Colonic mucosa (tissue), 4 donors: ENCODE data around the gene PCDHA3. TPM values are rescaled to one million over a fixed set of nuclear protein-coding genes. Genes with fewer than 3 reads are reported as not detected.
"Not testable (repeated sequence)": the region's sequence is repeated elsewhere in the genome, so short reads cannot be mapped to it uniquely, and the experiment has no call there.

ENCODE experiments used
- DNase-seq: peaks from one replicate; pipeline ENCODE4 v3.0.0-alpha.2; 2020
- H3K27ac ChIP-seq: fragments of 200-600 bp; one replicate; pipeline ENCODE4 v1.8.0; 2021
- H3K27me3 ChIP-seq: fragments of 200-600 bp; one replicate; pipeline ENCODE4 v1.8.0; 2021
- H3K36me3 ChIP-seq: fragments of 200-600 bp; one replicate; pipeline ENCODE4 v1.8.0; 2021
- H3K4me1 ChIP-seq: fragments of 200-600 bp; one replicate; pipeline ENCODE4 v1.8.0; 2021; ENCODE audit warnings: mild to moderate bottlenecking
- H3K4me3 ChIP-seq: fragments of 200-600 bp; one replicate; pipeline ENCODE4 v1.8.0; 2021
- H3K9ac ChIP-seq, 2 donors: one replicate each; pipeline ENCODE4 v1.7.0; 2013; ENCODE audit warnings: control low read depth in 2 of 2, low read depth in 2 of 2, low read length in 2 of 2
- H3K9me3 ChIP-seq: fragments of 200-600 bp; one replicate; pipeline ENCODE4 v1.8.0; 2021
- CTCF ChIP-seq: fragments of 200-600 bp; IDR thresholded peaks from one replicate; pipeline ENCODE4 v1.8.0; 2022; ENCODE audit warnings: antibody characterized with exemption, mild to moderate bottlenecking
- intact Hi-C: fragments of 100-400 bp; cut with DNase I; formaldehyde crosslinking; loops from one replicate; pipeline ENCODE4 v1.14.1; 2022
- total RNA-seq, 2 donors: library from RNA; stranded (reverse); fragmentation: NEBNext Ultra II Directional in 1 of 2; extraction: Animal tissue kit (Norgen Biotek cat#: 25700) in 1 of 2; gene quantifications; one replicate each; pipeline ENCODE4 v1.2.1, GENCODE V29; 2021
- donor health status: healthy.
- donor health status: DM: no; HTN: no; CAD: no.
- donor health status: DM: no; HTN: no; CAD: no.

Gene PCDHA3
- total RNA-seq, 2 donors from 2014 or later, result 0.11 TPM; not detected in 1

DNA sequence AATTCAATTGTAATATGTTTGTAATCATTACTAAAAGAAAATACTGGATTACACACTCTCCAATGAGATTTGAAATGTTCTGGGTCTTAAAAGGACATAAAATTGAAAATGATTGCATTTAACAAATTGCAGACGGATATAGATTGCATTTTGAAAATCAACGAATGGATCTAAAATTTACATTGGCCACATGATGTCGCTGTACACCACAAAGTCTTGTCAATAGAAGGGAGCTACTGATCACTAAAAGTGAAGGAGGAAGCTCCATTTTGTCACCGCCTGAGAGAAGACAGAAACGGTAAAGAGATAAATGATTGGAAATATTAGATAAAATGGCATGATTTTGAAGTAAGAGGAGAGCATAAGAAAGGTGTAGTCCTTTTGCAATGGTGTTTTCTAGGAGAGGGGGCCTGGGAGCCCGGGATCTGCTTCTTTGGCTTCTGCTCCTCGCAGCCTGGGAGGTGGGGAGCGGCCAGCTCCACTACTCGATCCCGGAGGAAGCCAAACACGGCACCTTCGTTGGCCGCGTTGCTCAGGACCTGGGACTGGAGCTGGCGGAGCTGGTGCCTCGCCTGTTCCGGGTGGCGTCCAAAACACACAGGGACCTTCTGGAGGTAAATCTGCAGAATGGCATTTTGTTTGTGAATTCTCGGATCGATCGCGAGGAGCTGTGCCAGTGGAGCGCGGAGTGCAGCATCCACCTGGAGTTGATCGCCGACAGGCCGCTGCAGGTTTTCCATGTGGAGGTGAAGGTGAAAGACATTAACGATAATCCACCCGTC lies 14.8 kb upstream of the PCDHA3 start, which contains the start of gene PCDHA1:
Gene PCDHA1 (plus strand): TSS at position 236 of the 782 bp plus-strand sequence.
- H3K9me3 ChIP-seq, result no peaks in the 10 kb centered on the region
- TF ChIP-seq CTCF, result no peak
- no peak within 1 kb of the TSS for H3K4me3 ChIP-seq
- H3K36me3 ChIP-seq, result no peaks in the 10 kb centered on the region
- no peak for DNase-seq
- H3K27me3 ChIP-seq, result no peaks in the 10 kb centered on the region
- intact Hi-C loops, result no loop called here
- no peak within 1 kb of the TSS for H3K27ac ChIP-seq
- H3K4me1 ChIP-seq, result no peaks in the 10 kb centered on the region
- no peak within 1 kb of the TSS for H3K9ac ChIP-seq

GRCh38 chr5:140787422-140787821 lies 13.4 kb upstream of the PCDHA3 start:
- H3K36me3 ChIP-seq, H3K4me3 ChIP-seq, intact Hi-C loops, DNase-seq, H3K27ac ChIP-seq, H3K9me3 ChIP-seq, H3K4me1 ChIP-seq, H3K27me3 ChIP-seq, H3K9ac ChIP-seq: not testable (repeated sequence)

- DNase-seq, H3K27ac ChIP-seq, H3K27me3 ChIP-seq, intact Hi-C loops, H3K4me1 ChIP-seq, H3K9me3 ChIP-seq, H3K9ac ChIP-seq, H3K36me3 ChIP-seq, H3K4me3 ChIP-seq: not testable (repeated sequence)
These were observed 12.9 kb upstream of the PCDHA3 start for GRCh38 chr5:140787849-140788504.

GRCh38 chr5:140791089-140791488 lies 9.8 kb upstream of the PCDHA3 start:
- Histone ChIP-seq H3K27ac (no peak overlapping the region), H3K9ac (no peak overlapping the region), H3K4me3 (no peak overlapping the region), H3K36me3 (no peaks in the 10 kb centered on the region), H3K27me3 (no peaks in the 10 kb centered on the region), H3K9me3 (no peaks in the 10 kb centered on the region), H3K4me1 (no peaks in the 10 kb centered on the region)
- intact Hi-C loops, result no loop called here
- DNase-seq, result no peak
- TF ChIP-seq CTCF, result no peak

- TF ChIP-seq CTCF, result no peak
- intact Hi-C loops, result no loop called here
- no peak within 1 kb of the TSS for H3K27ac ChIP-seq
- no peaks in the 10 kb centered on the region for H3K4me1 ChIP-seq
- no peaks in the 10 kb centered on the region for H3K36me3 ChIP-seq
- no peaks in the 10 kb centered on the region for H3K27me3 ChIP-seq
- H3K4me3 ChIP-seq, result no peak within 1 kb of the TSS
- no peak within 1 kb of the TSS for H3K9ac ChIP-seq
- DNase-seq, result no peak
- no peaks in the 10 kb centered on the region for H3K9me3 ChIP-seq
These were observed 6.1 kb upstream of the PCDHA3 start, which contains the start of gene PCDHA2 for GRCh38 chr5:140794595-140795258. Gene PCDHA2, plus strand, starts transcription at chr5:140794852.

DNA sequence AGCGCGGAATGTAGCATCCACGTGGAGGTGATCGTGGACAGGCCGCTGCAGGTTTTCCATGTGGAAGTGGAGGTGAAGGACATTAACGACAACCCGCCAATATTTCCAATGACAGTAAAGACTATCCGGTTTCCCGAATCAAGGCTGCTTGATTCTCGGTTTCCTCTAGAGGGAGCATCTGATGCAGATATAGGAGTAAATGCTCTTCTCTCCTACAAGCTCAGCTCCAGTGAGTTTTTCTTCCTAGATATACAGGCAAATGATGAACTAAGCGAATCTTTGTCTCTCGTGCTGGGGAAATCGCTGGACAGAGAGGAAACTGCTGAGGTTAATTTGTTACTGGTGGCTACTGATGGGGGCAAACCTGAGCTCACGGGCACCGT lies 5.6 kb upstream of the PCDHA3 start:
- no peaks in the 10 kb centered on the region for H3K9me3 ChIP-seq
- intact Hi-C loops, result no loop called here
- no peak overlapping the region for H3K4me3 ChIP-seq
- no peaks in the 10 kb centered on the region for H3K4me1 ChIP-seq
- H3K27me3 ChIP-seq, result no peaks in the 10 kb centered on the region
- no peaks in the 10 kb centered on the region for H3K36me3 ChIP-seq
- no peak for TF ChIP-seq CTCF
- H3K27ac ChIP-seq, result no peak overlapping the region
- no peak overlapping the region for H3K9ac ChIP-seq
- no peak for DNase-seq

DNA sequence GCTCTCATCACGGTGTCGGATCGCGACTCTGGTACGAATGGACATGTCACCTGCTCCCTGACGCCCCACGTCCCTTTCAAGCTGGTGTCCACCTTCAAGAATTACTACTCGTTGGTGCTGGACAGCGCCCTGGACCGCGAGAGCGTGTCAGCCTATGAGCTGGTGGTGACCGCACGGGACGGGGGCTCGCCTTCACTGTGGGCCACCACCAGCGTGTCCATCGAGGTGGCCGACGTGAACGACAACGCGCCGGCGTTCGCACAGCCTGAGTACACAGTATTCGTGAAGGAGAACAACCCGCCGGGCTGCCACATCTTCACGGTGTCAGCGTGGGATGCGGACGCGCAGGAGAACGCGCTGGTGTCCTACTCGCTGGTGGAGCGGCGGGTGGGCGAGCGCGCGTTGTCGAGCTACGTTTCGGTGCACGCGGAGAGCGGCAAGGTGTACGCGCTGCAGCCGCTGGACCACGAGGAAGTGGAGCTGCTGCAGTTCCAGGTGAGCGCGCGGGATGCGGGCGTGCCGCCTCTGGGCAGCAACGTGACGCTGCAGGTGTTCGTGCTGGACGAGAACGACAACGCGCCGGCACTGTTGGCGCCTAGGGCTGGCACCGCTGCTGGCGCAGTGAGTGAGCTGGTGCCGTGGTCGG lies 4.7 kb upstream of the PCDHA3 start:
- H3K9me3 ChIP-seq, H3K9ac ChIP-seq, H3K27me3 ChIP-seq, H3K36me3 ChIP-seq, H3K4me1 ChIP-seq, DNase-seq, H3K4me3 ChIP-seq, H3K27ac ChIP-seq, intact Hi-C loops: not testable (repeated sequence)
